ENCODE measurements around the gene ADPRS.

ADPRS gene

GRCh38 chr1:36081926-36082485, 6.7 kb upstream of the ADPRS start:
- H3K27me3 ChIP-seq (ENCODE audit: control insufficient read depth in 3 of 3, insufficient read depth in 3 of 3, low read depth in 1 of 3, low read length in 3 of 3), result no peaks in the 10 kb centered on the region
- H3K4ac ChIP-seq (ENCODE audit: low read length), result no peak overlapping the region
- H2AK5ac ChIP-seq (ENCODE audit: low read depth, low read length), result no peak overlapping the region
- H3K36me3 ChIP-seq (replicated peaks in 1 of 2; ENCODE audit: control insufficient read depth in 2 of 2, insufficient read depth in 2 of 2, low read length in 2 of 2), result peaks cover 5 to 6% of the 10 kb centered on the region in 2 donors
- no peak overlapping the region for H2AFZ ChIP-seq (ENCODE audit: low read length)
- H3K14ac ChIP-seq (ENCODE audit: low read length), result no peak overlapping the region
- H3K18ac ChIP-seq (ENCODE audit: low read length), result no peak overlapping the region
- H2BK12ac ChIP-seq (ENCODE audit: low read length), result no peak overlapping the region
- no peak overlapping the region for H3K23ac ChIP-seq (ENCODE audit: low read depth, low read length, poor library complexity)
- H3K4me1 ChIP-seq (ENCODE audit: control insufficient read depth in 2 of 2, insufficient read depth in 1 of 2, low read depth in 1 of 2, low read length in 2 of 2), result peaks cover 5 to 7% of the 10 kb centered on the region in 2 donors
- H3K9me3 ChIP-seq (replicated peaks in 1 of 2; ENCODE audit: control insufficient read depth in 2 of 2, insufficient read depth in 1 of 2, low read depth in 1 of 2, low read length in 2 of 2), result no peaks in the 10 kb centered on the region
- H4K91ac ChIP-seq (ENCODE audit: low read depth, low read length, poor library complexity), result no peak overlapping the region
- H4K8ac ChIP-seq (ENCODE audit: low read depth, low read length), result no peak overlapping the region
- H3K79me1 ChIP-seq (ENCODE audit: low read depth, low read length), result peaks cover 3% of the 10 kb centered on the region
- H3K27ac ChIP-seq (replicated peaks; ENCODE audit: low read length), result no peak overlapping the region
- no peak overlapping the region for H3K9ac ChIP-seq (ENCODE audit: low read depth, low read length, poor library complexity)
- no CpG with 5 or more reads among the region's 3 CpGs for WGBS, 2 donors (ENCODE audit: extremely low coverage in 2 of 2, insufficient read length in 2 of 2, insufficient replicate concordance in 1 of 2)
- no peak overlapping the region for H2BK120ac ChIP-seq (ENCODE audit: low read depth, low read length)
- H2BK15ac ChIP-seq (ENCODE audit: low read length), result no peak overlapping the region
- H3K4me2 ChIP-seq (ENCODE audit: insufficient read depth, low read length, poor library complexity, severe bottlenecking), result no peak overlapping the region
- no peak overlapping the region for H3K4me3 ChIP-seq (ENCODE audit: low read length in 2 of 2)
- no peak overlapping the region for H2BK5ac ChIP-seq (ENCODE audit: low read length)
- DNase-seq (ENCODE audit: low spot score), result no peak

DNA sequence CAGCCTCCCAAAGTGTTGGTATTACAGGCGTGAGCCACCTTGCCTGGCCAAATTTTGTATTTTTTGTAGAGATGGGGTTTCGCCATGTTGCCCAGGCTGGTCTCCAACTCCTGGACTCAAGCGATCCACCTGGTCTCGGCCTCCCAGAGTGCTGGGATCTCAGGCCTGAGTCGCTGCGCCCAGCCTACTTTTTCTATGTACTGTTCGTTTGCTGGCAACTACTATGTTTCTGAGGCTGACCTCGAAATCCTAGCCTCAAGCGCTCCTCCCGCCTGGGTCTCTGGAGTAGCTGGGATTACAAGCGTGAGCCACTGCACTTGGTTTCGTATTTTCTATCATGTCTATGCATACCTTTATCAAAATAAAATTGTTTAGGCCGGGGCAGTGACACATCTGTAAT, 5.5 kb upstream of the ADPRS start:
- Histone ChIP-seq H3K4ac (ENCODE audit: low read length) (no peak overlapping the region), H2AFZ (ENCODE audit: low read length) (peak overlapping the region; percentile 94), H3K4me1 (ENCODE audit: control insufficient read depth in 2 of 2, insufficient read depth in 1 of 2, low read depth in 1 of 2, low read length in 2 of 2) (peaks cover 6 to 8% of the 10 kb centered on the region in 2 donors), H3K36me3 (replicated peaks in 1 of 2; ENCODE audit: control insufficient read depth in 2 of 2, insufficient read depth in 2 of 2, low read length in 2 of 2) (peaks cover 13 to 15% of the 10 kb centered on the region in 2 donors), H2BK5ac (ENCODE audit: low read length) (peak overlapping the region; percentile 44), H2BK120ac (ENCODE audit: low read depth, low read length) (no peak overlapping the region), H3K9ac (ENCODE audit: low read depth, low read length, poor library complexity) (no peak overlapping the region), H3K4me2 (ENCODE audit: insufficient read depth, low read length, poor library complexity, severe bottlenecking) (no peak overlapping the region), H2BK15ac (ENCODE audit: low read length) (peak overlapping the region; percentile 81), H3K79me1 (ENCODE audit: low read depth, low read length) (peaks cover 5% of the 10 kb centered on the region), H3K27me3 (ENCODE audit: control insufficient read depth in 3 of 3, insufficient read depth in 3 of 3, low read depth in 1 of 3, low read length in 3 of 3) (no peaks in the 10 kb centered on the region), H3K14ac (ENCODE audit: low read length) (no peak overlapping the region), H3K23ac (ENCODE audit: low read depth, low read length, poor library complexity) (no peak overlapping the region), H4K91ac (ENCODE audit: low read depth, low read length, poor library complexity) (no peak overlapping the region), H3K9me3 (replicated peaks in 1 of 2; ENCODE audit: control insufficient read depth in 2 of 2, insufficient read depth in 1 of 2, low read depth in 1 of 2, low read length in 2 of 2) (no peaks in the 10 kb centered on the region), H3K27ac (replicated peaks; ENCODE audit: low read length) (no peak overlapping the region), H2AK5ac (ENCODE audit: low read depth, low read length) (no peak overlapping the region), H2BK12ac (ENCODE audit: low read length) (no peak overlapping the region), H3K4me3 (ENCODE audit: low read length in 2 of 2) (peak overlapping the region in 1 of 2 donors; percentile 54), H3K18ac (ENCODE audit: low read length) (no peak overlapping the region), H4K8ac (ENCODE audit: low read depth, low read length) (no peak overlapping the region)
- no CpG with 5 or more reads among the region's 13 CpGs for WGBS, 2 donors (ENCODE audit: extremely low coverage in 2 of 2, insufficient read length in 2 of 2, insufficient replicate concordance in 1 of 2)
- no peak for DNase-seq (ENCODE audit: low spot score)

DNA sequence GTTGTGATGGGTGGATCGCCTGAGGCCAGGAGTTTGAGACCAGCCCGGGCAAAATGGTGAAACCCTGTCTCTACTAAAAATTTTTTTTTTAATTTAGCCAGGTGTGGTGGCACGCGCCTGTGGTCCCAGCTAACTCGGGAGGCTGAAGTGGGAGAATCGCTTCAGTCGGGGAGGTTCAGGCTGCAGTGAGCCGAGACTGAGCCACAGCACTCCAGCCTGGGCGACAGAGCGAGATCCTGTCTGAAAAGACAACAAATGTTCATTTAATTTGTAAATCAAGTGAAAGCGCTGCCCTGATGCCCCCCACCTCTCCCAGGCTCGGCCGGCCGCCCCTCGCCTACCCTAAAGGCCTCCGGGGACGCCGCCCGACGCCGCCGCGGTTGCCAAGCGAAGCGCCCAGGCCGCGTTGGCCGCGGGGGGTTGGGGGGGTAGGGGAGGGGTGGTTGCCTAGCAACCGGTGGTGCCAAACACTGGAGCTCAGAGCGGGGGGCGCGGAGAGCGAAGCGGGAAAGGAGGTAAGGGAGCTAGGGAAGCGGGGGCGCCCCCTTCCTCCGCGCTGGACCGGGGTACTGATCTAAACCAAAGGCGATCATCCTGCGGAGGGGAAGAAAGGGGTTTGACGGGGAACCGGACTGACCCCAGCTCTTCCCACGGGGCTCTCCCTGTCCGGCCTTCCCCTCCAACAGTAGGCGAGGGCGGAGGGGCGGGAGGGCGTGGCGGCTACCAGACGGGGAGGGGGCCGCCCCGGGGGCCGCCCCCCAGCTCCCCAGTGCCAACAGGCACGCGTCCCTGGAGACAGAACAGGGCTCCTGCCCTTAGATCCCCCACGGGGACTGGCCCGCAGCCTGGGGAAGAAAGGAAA, 4.8 kb upstream of the ADPRS start, which contains the start of gene TEKT2:
Gene TEKT2 (plus strand): TSS at position 460 of the 862 bp plus-strand sequence. CDS start 828 bp downstream, outside the sequence.
- peak within 1 kb of the TSS; percentile 98 for H3K18ac ChIP-seq (ENCODE audit: low read length)
- peak within 1 kb of the TSS; percentile 32 for H2AK5ac ChIP-seq (ENCODE audit: low read depth, low read length)
- no CpG with 5 or more reads among the region's 59 CpGs for WGBS, 2 donors (ENCODE audit: extremely low coverage in 2 of 2, insufficient read length in 2 of 2, insufficient replicate concordance in 1 of 2)
- H3K9me3 ChIP-seq (replicated peaks in 1 of 2; ENCODE audit: control insufficient read depth in 2 of 2, insufficient read depth in 1 of 2, low read depth in 1 of 2, low read length in 2 of 2), result no peaks in the 10 kb centered on the region
- peak within 1 kb of the TSS; percentile 95 for H3K4me2 ChIP-seq (ENCODE audit: insufficient read depth, low read length, poor library complexity, severe bottlenecking)
- H2AFZ ChIP-seq (ENCODE audit: low read length), result peak within 1 kb of the TSS; percentile 94
- H3K27ac ChIP-seq (replicated peaks; ENCODE audit: low read length), result peak within 1 kb of the TSS; percentile 57
- no peak within 1 kb of the TSS for H4K91ac ChIP-seq (ENCODE audit: low read depth, low read length, poor library complexity)
- peaks cover 6% of the 10 kb centered on the region for H3K79me1 ChIP-seq (ENCODE audit: low read depth, low read length)
- H3K4me3 ChIP-seq (ENCODE audit: low read length in 2 of 2), result peak within 1 kb of the TSS; percentile 54 to 80
- H2BK15ac ChIP-seq (ENCODE audit: low read length), result peak within 1 kb of the TSS; percentile 98
- DNase-seq (ENCODE audit: low spot score), result peak; percentile 89
- H2BK12ac ChIP-seq (ENCODE audit: low read length), result peak within 1 kb of the TSS; percentile 88
- no peak within 1 kb of the TSS for H3K23ac ChIP-seq (ENCODE audit: low read depth, low read length, poor library complexity)
- H2BK120ac ChIP-seq (ENCODE audit: low read depth, low read length), result no peak within 1 kb of the TSS
- H2BK5ac ChIP-seq (ENCODE audit: low read length), result peak within 1 kb of the TSS; percentile 44
- H3K14ac ChIP-seq (ENCODE audit: low read length), result peak within 1 kb of the TSS; percentile 65
- H3K4ac ChIP-seq (ENCODE audit: low read length), result no peak within 1 kb of the TSS
- H3K9ac ChIP-seq (ENCODE audit: low read depth, low read length, poor library complexity), result peak within 1 kb of the TSS; percentile 17
- H4K8ac ChIP-seq (ENCODE audit: low read depth, low read length), result no peak within 1 kb of the TSS
- H3K4me1 ChIP-seq (ENCODE audit: control insufficient read depth in 2 of 2, insufficient read depth in 1 of 2, low read depth in 1 of 2, low read length in 2 of 2), result peaks cover 9 to 11% of the 10 kb centered on the region in 2 donors
- peaks cover 13 to 15% of the 10 kb centered on the region in 2 donors for H3K36me3 ChIP-seq (replicated peaks in 1 of 2; ENCODE audit: control insufficient read depth in 2 of 2, insufficient read depth in 2 of 2, low read length in 2 of 2)
- H3K27me3 ChIP-seq (ENCODE audit: control insufficient read depth in 3 of 3, insufficient read depth in 3 of 3, low read depth in 1 of 3, low read length in 3 of 3), result no peaks in the 10 kb centered on the region

DNA sequence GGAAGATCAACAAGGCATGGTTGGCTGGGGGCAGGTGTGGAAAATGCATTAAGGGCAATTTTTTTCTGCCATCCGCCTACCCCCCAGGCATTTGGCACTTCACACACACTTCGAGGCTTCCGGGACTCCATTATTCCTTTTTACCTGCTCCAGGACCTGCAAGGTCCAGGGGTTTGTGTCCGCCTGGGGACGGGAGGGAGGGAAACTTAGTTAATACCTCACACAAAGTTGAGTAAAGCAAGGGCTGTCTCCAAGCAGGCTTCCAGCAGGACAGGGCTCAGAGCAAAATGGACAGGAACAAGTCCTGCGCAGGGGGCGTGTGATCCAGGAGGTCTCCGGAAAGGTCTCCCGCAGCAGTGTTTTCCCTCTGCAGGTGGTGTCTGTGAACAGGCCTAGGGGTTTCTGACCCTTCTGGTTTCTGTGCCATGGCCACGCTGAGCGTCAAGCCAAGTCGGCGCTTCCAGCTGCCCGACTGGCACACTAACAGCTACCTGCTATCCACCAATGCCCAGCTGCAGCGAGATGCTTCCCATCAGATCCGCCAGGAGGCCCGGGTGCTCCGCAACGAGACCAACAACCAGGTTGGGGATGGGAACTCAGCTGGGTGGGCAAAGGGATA, 4.1 kb upstream of the ADPRS start:
- H4K8ac ChIP-seq (ENCODE audit: low read depth, low read length), result no peak overlapping the region
- no peak overlapping the region for H4K91ac ChIP-seq (ENCODE audit: low read depth, low read length, poor library complexity)
- no peaks in the 10 kb centered on the region for H3K9me3 ChIP-seq (replicated peaks in 1 of 2; ENCODE audit: control insufficient read depth in 2 of 2, insufficient read depth in 1 of 2, low read depth in 1 of 2, low read length in 2 of 2)
- DNase-seq (ENCODE audit: low spot score), result no peak
- no peak overlapping the region for H2BK12ac ChIP-seq (ENCODE audit: low read length)
- peaks cover 12% of the 10 kb centered on the region in 2 donors for H3K4me1 ChIP-seq (ENCODE audit: control insufficient read depth in 2 of 2, insufficient read depth in 1 of 2, low read depth in 1 of 2, low read length in 2 of 2)
- peak overlapping the region; percentile 98 for H3K18ac ChIP-seq (ENCODE audit: low read length)
- peak overlapping the region; percentile 20 for H2AK5ac ChIP-seq (ENCODE audit: low read depth, low read length)
- no peak overlapping the region for H3K27ac ChIP-seq (replicated peaks; ENCODE audit: low read length)
- H3K27me3 ChIP-seq (ENCODE audit: control insufficient read depth in 3 of 3, insufficient read depth in 3 of 3, low read depth in 1 of 3, low read length in 3 of 3), result no peaks in the 10 kb centered on the region
- H3K9ac ChIP-seq (ENCODE audit: low read depth, low read length, poor library complexity), result no peak overlapping the region
- peaks cover 13% of the 10 kb centered on the region for H3K79me1 ChIP-seq (ENCODE audit: low read depth, low read length)
- H3K14ac ChIP-seq (ENCODE audit: low read length), result no peak overlapping the region
- peak overlapping the region; percentile 44 for H2BK5ac ChIP-seq (ENCODE audit: low read length)
- peaks cover 13 to 15% of the 10 kb centered on the region in 2 donors for H3K36me3 ChIP-seq (replicated peaks in 1 of 2; ENCODE audit: control insufficient read depth in 2 of 2, insufficient read depth in 2 of 2, low read length in 2 of 2)
- H2BK120ac ChIP-seq (ENCODE audit: low read depth, low read length), result no peak overlapping the region
- peak overlapping the region; percentile 95 for H3K4me2 ChIP-seq (ENCODE audit: insufficient read depth, low read length, poor library complexity, severe bottlenecking)
- peak overlapping the region; percentile 98 for H2BK15ac ChIP-seq (ENCODE audit: low read length)
- H3K23ac ChIP-seq (ENCODE audit: low read depth, low read length, poor library complexity), result no peak overlapping the region
- peak overlapping the region; percentile 94 for H2AFZ ChIP-seq (ENCODE audit: low read length)
- no peak overlapping the region for H3K4ac ChIP-seq (ENCODE audit: low read length)
- no CpG with 5 or more reads among the region's 19 CpGs for WGBS, 2 donors (ENCODE audit: extremely low coverage in 2 of 2, insufficient read length in 2 of 2, insufficient replicate concordance in 1 of 2)
- peak overlapping the region; percentile 54 to 80 for H3K4me3 ChIP-seq (ENCODE audit: low read length in 2 of 2)
